BLaER1 (cell line): ENCODE data around the gene RPL38.

Source experiments
- H3K27ac ChIP-seq: shearing (Covaris generic); formaldehyde crosslinking; 2 replicates; pipeline ENCODE4 v1.8.1; 2022
- H3K27me3 ChIP-seq: shearing (Covaris generic); formaldehyde crosslinking; 2 replicates; pipeline ENCODE4 v1.8.1; 2022
- H3K36me3 ChIP-seq: shearing (Covaris generic); formaldehyde crosslinking; 2 replicates; pipeline ENCODE4 v1.8.1; 2022
- H3K4me1 ChIP-seq: shearing (Covaris generic); formaldehyde crosslinking; 2 replicates; pipeline ENCODE4 v1.8.1; 2022
- H3K4me2 ChIP-seq: shearing (Covaris generic); formaldehyde crosslinking; 2 replicates; pipeline ENCODE4 v1.8.1; 2022
- H3K4me3 ChIP-seq: shearing (Covaris generic); formaldehyde crosslinking; 2 replicates; pipeline ENCODE4 v1.8.1; 2022
- H3K9ac ChIP-seq: shearing (Covaris generic); formaldehyde crosslinking; 2 replicates; pipeline ENCODE4 v1.8.1; 2022
- H3K9me3 ChIP-seq: shearing (Covaris generic); formaldehyde crosslinking; 2 replicates; pipeline ENCODE4 v1.8.1; 2022
- H4K20me1 ChIP-seq: shearing (Covaris generic); formaldehyde crosslinking; 2 replicates; pipeline ENCODE4 v1.8.1; 2022
- Cebpa-rat ChIP-seq: shearing (Covaris generic); IDR thresholded peaks from 2 replicates; pipeline ENCODE4 v1.8.1; 2022

The RPL38 gene

GRCh38 chr17:74214484-74215341 is 11.2 kb downstream of the RPL38 start:
- Histone ChIP-seq H3K4me3 (peak overlapping the region; percentile 70), H3K4me1 (peaks cover 75% of the 10 kb centered on the region), H3K4me2 (peak overlapping the region; percentile 95), H4K20me1 (peaks cover 79% of the 10 kb centered on the region), H3K9me3 (no peaks in the 10 kb centered on the region), H3K9ac (peak overlapping the region; percentile 72), H3K27me3 (no peaks in the 10 kb centered on the region), H3K36me3 (peaks cover 23% of the 10 kb centered on the region), H3K27ac (peak overlapping the region; percentile 68)
- no peak for TF ChIP-seq Cebpa-rat

GRCh38 chr17:74215342-74215727 is 11.9 kb downstream of the RPL38 start:
- H3K27me3 ChIP-seq, result no peaks in the 10 kb centered on the region
- peak overlapping the region; percentile 58 for H3K27ac ChIP-seq
- H4K20me1 ChIP-seq, result peaks cover 79% of the 10 kb centered on the region
- peaks cover 69% of the 10 kb centered on the region for H3K4me1 ChIP-seq
- peaks cover 16% of the 10 kb centered on the region for H3K36me3 ChIP-seq
- no peak for TF ChIP-seq Cebpa-rat
- peak overlapping the region; percentile 72 for H3K9ac ChIP-seq
- H3K9me3 ChIP-seq, result no peaks in the 10 kb centered on the region
- H3K4me3 ChIP-seq, result peak overlapping the region; percentile 70; the same call in 1 of the 2 replicates
- H3K4me2 ChIP-seq, result peak overlapping the region; percentile 95

- Histone ChIP-seq H3K4me2 (peak overlapping the region; percentile 95), H3K4me3 (no peak overlapping the region), H3K27me3 (no peaks in the 10 kb centered on the region), H3K4me1 (peaks cover 58% of the 10 kb centered on the region), H3K9me3 (no peaks in the 10 kb centered on the region), H4K20me1 (peaks cover 79% of the 10 kb centered on the region), H3K27ac (peak overlapping the region; percentile 58), H3K36me3 (peaks cover 5% of the 10 kb centered on the region), H3K9ac (no peak overlapping the region)
- no peak for TF ChIP-seq Cebpa-rat
These were observed 13.0 kb downstream of the RPL38 start for GRCh38 chr17:74216505-74216904.

DNA sequence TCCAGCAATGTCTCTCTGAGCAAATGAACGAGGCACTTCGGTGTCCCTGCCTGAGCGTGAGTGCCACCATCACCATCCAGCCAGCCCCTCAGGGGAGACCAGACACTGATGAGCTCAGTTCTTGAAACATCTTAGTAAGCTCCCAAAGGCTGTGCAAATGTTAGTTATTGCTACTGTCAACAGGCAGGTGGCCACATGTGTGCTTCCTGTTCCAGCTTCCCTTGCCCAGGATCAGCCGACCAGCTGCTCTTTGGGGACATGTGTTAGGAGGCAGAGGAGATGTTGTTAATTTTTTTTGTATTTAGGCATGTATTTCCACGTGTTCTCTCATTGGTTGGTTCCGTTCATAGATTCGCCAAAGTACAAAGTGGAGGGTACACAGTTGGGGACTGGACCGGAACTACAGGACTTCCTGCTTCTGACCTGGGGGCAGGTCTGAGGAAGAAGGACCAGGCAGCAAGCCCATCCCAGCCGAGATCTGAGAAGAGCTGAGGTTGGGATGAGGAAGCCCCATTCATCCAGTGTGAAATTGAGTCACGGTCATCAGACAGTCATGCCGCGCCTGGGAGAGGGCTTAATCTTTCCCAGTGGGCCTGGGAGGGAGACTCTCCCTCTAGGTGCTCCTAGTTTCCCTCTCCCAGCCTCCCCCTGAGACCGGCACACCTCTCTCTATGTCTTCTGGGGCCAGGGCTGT is 13.7 kb downstream of the RPL38 start:
- Histone ChIP-seq H3K9me3 (no peaks in the 10 kb centered on the region), H4K20me1 (peaks cover 79% of the 10 kb centered on the region), H3K36me3 (peaks cover 1% of the 10 kb centered on the region; the same call in 1 of the 2 replicates), H3K9ac (no peak overlapping the region), H3K4me3 (no peak overlapping the region), H3K27me3 (no peaks in the 10 kb centered on the region), H3K27ac (peak overlapping the region; percentile 58; the same call in 1 of the 2 replicates), H3K4me2 (peak overlapping the region; percentile 95), H3K4me1 (peaks cover 52% of the 10 kb centered on the region)
- no peak for TF ChIP-seq Cebpa-rat

- no peak overlapping the region for H3K27ac ChIP-seq
- no peak for TF ChIP-seq Cebpa-rat
- no peaks in the 10 kb centered on the region for H3K9me3 ChIP-seq
- H3K27me3 ChIP-seq, result no peaks in the 10 kb centered on the region
- no peak overlapping the region for H3K4me2 ChIP-seq
- H3K36me3 ChIP-seq, result peaks cover 8% of the 10 kb centered on the region; the same call in 1 of the 2 replicates
- H3K4me3 ChIP-seq, result no peak overlapping the region
- H3K4me1 ChIP-seq, result peaks cover 45% of the 10 kb centered on the region
- no peak overlapping the region for H3K9ac ChIP-seq
- peaks cover 76% of the 10 kb centered on the region for H4K20me1 ChIP-seq
These were observed 14.4 kb downstream of the RPL38 start for GRCh38 chr17:74217888-74218287.

DNA sequence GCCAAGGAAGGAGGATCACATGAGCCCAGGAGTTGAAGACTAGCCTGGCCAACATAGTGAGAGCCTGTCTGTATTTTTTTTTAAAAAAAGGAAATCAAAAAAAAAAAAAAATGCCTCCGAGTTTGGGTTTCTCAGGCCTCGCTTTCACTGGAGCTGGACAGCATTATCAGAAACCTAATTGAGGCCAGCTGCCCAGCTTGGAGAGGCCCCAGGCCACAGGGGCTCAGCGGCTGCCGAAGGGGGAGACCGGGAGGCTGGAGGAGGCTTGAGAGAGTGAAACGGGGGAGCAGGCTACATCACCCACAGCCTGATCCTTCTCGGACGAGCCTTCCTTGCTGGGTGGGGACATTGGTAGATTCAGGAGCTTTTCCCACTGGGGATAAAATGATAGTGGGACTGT is 15.0 kb downstream of the RPL38 start:
- Histone ChIP-seq H3K27ac (no peak overlapping the region), H3K9me3 (no peaks in the 10 kb centered on the region), H3K4me3 (no peak overlapping the region), H3K4me2 (no peak overlapping the region), H3K27me3 (no peaks in the 10 kb centered on the region), H3K4me1 (peaks cover 42% of the 10 kb centered on the region), H3K36me3 (peaks cover 11% of the 10 kb centered on the region; the same call in 1 of the 2 replicates), H3K9ac (no peak overlapping the region), H4K20me1 (peaks cover 74% of the 10 kb centered on the region; the same call in 1 of the 2 replicates)
- TF ChIP-seq Cebpa-rat, result no peak

GRCh38 chr17:74219576-74220133 is 16.2 kb downstream of the RPL38 start:
- Histone ChIP-seq H3K27ac (no peak overlapping the region), H3K4me1 (peaks cover 32% of the 10 kb centered on the region), H3K4me2 (no peak overlapping the region), H3K4me3 (no peak overlapping the region), H3K9ac (no peak overlapping the region), H3K9me3 (no peaks in the 10 kb centered on the region), H3K27me3 (no peaks in the 10 kb centered on the region), H4K20me1 (peaks cover 68% of the 10 kb centered on the region; the same call in 1 of the 2 replicates), H3K36me3 (peaks cover 23% of the 10 kb centered on the region; the same call in 1 of the 2 replicates)
- TF ChIP-seq Cebpa-rat, result no peak

GRCh38 chr17:74220219-74220618 is 16.7 kb downstream of the RPL38 start:
- Histone ChIP-seq H3K27ac (no peak overlapping the region), H3K9ac (no peak overlapping the region), H3K27me3 (no peaks in the 10 kb centered on the region), H3K9me3 (no peaks in the 10 kb centered on the region), H3K4me2 (no peak overlapping the region), H3K4me3 (no peak overlapping the region), H4K20me1 (peaks cover 62% of the 10 kb centered on the region; the same call in 1 of the 2 replicates), H3K4me1 (peaks cover 27% of the 10 kb centered on the region), H3K36me3 (peaks cover 28% of the 10 kb centered on the region; the same call in 1 of the 2 replicates)
- no peak for TF ChIP-seq Cebpa-rat

- Histone ChIP-seq H3K4me3 (no peak overlapping the region), H3K27ac (no peak overlapping the region), H3K4me1 (peaks cover 17% of the 10 kb centered on the region), H3K27me3 (no peaks in the 10 kb centered on the region), H4K20me1 (peaks cover 60% of the 10 kb centered on the region), H3K9ac (no peak overlapping the region), H3K36me3 (peaks cover 36% of the 10 kb centered on the region; the same call in 1 of the 2 replicates), H3K4me2 (no peak overlapping the region), H3K9me3 (no peaks in the 10 kb centered on the region)
- no peak for TF ChIP-seq Cebpa-rat
These were observed 17.7 kb downstream of the RPL38 start for GRCh38 chr17:74220946-74221818.
